SK-N-SH (cell line): ENCODE results near the gene TFAP2A. TPM values are rescaled to one million over a fixed set of nuclear protein-coding genes. Genes with fewer than 3 reads are reported as not detected.

Experiments used
- CTCF ChIA-PET: fragments of 300-600, 350-600 bp; formaldehyde crosslinking; extraction: SDS; loops from one replicate; lab custom pipeline; 2021; lab: Yijun Ruan, JAX
- POLR2A ChIA-PET: fragments of 350-600 bp; sonication (Branson Sonifier 250); formaldehyde crosslinking; extraction: SDS; loops from one replicate; lab custom pipeline; 2020; ENCODE audit warnings: antibody characterized with exemption, inconsistent platforms; lab: Yijun Ruan, JAX
- DNase-seq: peaks from one replicate; pipeline ENCODE4 v3.0.0; 2012
- H2AFZ ChIP-seq: fragments of 200-600 bp; sonication (generic); 2 replicates; pipeline ENCODE4 v1.8.1; 2016; ENCODE audit warnings: antibody characterized with exemption, mild to moderate bottlenecking, low read depth
- H3F3A ChIP-seq: fragments of 200-600 bp; sonication (generic); replicated peaks from 2 replicates; pipeline ENCODE3; 2016; ENCODE audit warnings: antibody characterized with exemption, mild to moderate bottlenecking; ENCODE audit not compliant: insufficient read depth
- H3K27ac ChIP-seq, 2 experiments: fragments of 200-500 bp in 1 of 2; fragments of 200-600 bp in 1 of 2; sonication (Bioruptor generic) in 1 of 2; sonication (generic), shearing (Covaris generic) in 1 of 2; 2 replicates each; pipeline versions ENCODE4 v1.5.1 to v1.6.1; 2014 to 2016; ENCODE audit warnings: low read depth in 2 of 2, inconsistent platforms in 1 of 2, low read length in 1 of 2, mild to moderate bottlenecking in 1 of 2, mixed read lengths in 1 of 2
- H3K27me3 ChIP-seq: fragments of 200-600 bp; sonication (generic), shearing (Covaris generic); 2 replicates; pipeline ENCODE4 v1.6.1; 2016; ENCODE audit warnings: mixed run types; ENCODE audit not compliant: insufficient read depth
- H3K36me3 ChIP-seq, 2 experiments: fragments of 200-500 bp in 1 of 2; fragments of 200-600 bp in 1 of 2; sonication (Bioruptor generic) in 1 of 2; sonication (generic) in 1 of 2; replicated peaks in 1 of 2; 2 replicates each; pipeline versions ENCODE3 to v1.5.1; 2014 to 2016; ENCODE audit warnings: low read length in 1 of 2, mild to moderate bottlenecking in 1 of 2; ENCODE audit not compliant: insufficient read depth in 2 of 2, control insufficient read depth in 1 of 2
- H3K4me1 ChIP-seq, 2 experiments: fragments of 200-500 bp in 1 of 2; fragments of 200-600 bp in 1 of 2; sonication (Bioruptor generic) in 1 of 2; sonication (generic), shearing (Covaris generic) in 1 of 2; 2 replicates each; pipeline versions ENCODE4 v1.5.1 to v1.6.1; 2014 to 2016; ENCODE audit warnings: low read depth in 1 of 2, low read length in 1 of 2, mixed run types in 1 of 2; ENCODE audit not compliant: insufficient read depth in 2 of 2, control insufficient read depth in 1 of 2
- H3K4me2 ChIP-seq: fragments of 200-600 bp; sonication (generic), shearing (Covaris generic); 2 replicates; pipeline ENCODE4 v1.6.1; 2017; ENCODE audit warnings: mixed run types
- H3K4me3 ChIP-seq, 2 experiments: fragments of 200-500 bp in 1 of 2; fragments of 200-600 bp in 1 of 2; sonication (Bioruptor generic) in 1 of 2; sonication (generic), shearing (Covaris generic) in 1 of 2; 2 replicates each; pipeline versions ENCODE4 v1.5.1 to v1.8.1; 2014 to 2016; ENCODE audit warnings: low read depth in 2 of 2, inconsistent platforms in 1 of 2, low read length in 1 of 2, mild to moderate bottlenecking in 1 of 2, mixed read lengths in 1 of 2, moderate library complexity in 1 of 2
- H3K79me2 ChIP-seq: fragments of 200-600 bp; sonication (generic); 2 replicates; pipeline ENCODE4 v1.8.1; 2017; ENCODE audit warnings: mild to moderate bottlenecking; ENCODE audit not compliant: insufficient read depth
- H3K9ac ChIP-seq: fragments of 200-600 bp; sonication (generic); 2 replicates; pipeline ENCODE4 v1.6.1; 2017; ENCODE audit warnings: mixed run types
- H3K9me2 ChIP-seq: fragments of 200-600 bp; sonication (generic); 2 replicates; pipeline ENCODE4 v1.6.1; 2017; ENCODE audit warnings: mixed run types
- H3K9me3 ChIP-seq: fragments of 200-600 bp; sonication (generic); 2 replicates; pipeline ENCODE4 v1.6.1; 2017; ENCODE audit warnings: mixed run types, mild to moderate bottlenecking, moderate library complexity
- H4K20me1 ChIP-seq: fragments of 200-600 bp; sonication (generic); 2 replicates; pipeline ENCODE4 v1.6.1; 2017; ENCODE audit warnings: mild to moderate bottlenecking, mixed run types; ENCODE audit not compliant: insufficient read depth
- CHD2 ChIP-seq: fragments of 150-350 bp; IDR thresholded peaks from 2 replicates; pipeline ENCODE4 v1.6.1; 2018; ENCODE audit warnings: low read length; ENCODE audit not compliant: partially characterized antibody
- ELF1 ChIP-seq: IDR thresholded peaks from 2 replicates; pipeline ENCODE4 v1.4.0; 2012
- JUND ChIP-seq: IDR thresholded peaks from 2 replicates; pipeline ENCODE4 v1.4.0; 2012
- RFX5 ChIP-seq: IDR thresholded peaks from 2 replicates; pipeline ENCODE4 v1.6.1; 2012; ENCODE audit warnings: mild to moderate bottlenecking, improper control_type of control experiment, low read length
- TEAD4 ChIP-seq: IDR thresholded peaks from 2 replicates; pipeline ENCODE4 v1.4.0; 2012; ENCODE audit warnings: mild to moderate bottlenecking, borderline replicate concordance; ENCODE audit not compliant: insufficient read depth
- WGBS: methylation state at CpG from one replicate; pipeline ENCODE4 v1.1.6; 2017; ENCODE audit warnings: low lambda C conversion rate; 5-methylcytosine and 5-hydroxymethylcytosine counted together
- polyA plus RNA-seq, 3 experiments: library from polyadenylated mRNA; depleted of rRNA; stranded (reverse); fragments of >200 nt; gene quantifications; 2 replicates each; pipeline ENCODE4 v1.2.3, GENCODE V29; 2012
- TF ChIP-seq, protein P1 (sequence below): fragments of 200-600 bp; sonication (generic); IDR thresholded peaks from 2 replicates; pipeline ENCODE4 v1.6.1; 2017; ENCODE audit warnings: antibody characterized with exemption, mild to moderate bottlenecking, moderate library complexity

The TFAP2A gene
- polyA plus RNA-seq, 1 of the 3 experiments (the other 2 are of a cell fraction), result 0.07 TPM

DNA sequence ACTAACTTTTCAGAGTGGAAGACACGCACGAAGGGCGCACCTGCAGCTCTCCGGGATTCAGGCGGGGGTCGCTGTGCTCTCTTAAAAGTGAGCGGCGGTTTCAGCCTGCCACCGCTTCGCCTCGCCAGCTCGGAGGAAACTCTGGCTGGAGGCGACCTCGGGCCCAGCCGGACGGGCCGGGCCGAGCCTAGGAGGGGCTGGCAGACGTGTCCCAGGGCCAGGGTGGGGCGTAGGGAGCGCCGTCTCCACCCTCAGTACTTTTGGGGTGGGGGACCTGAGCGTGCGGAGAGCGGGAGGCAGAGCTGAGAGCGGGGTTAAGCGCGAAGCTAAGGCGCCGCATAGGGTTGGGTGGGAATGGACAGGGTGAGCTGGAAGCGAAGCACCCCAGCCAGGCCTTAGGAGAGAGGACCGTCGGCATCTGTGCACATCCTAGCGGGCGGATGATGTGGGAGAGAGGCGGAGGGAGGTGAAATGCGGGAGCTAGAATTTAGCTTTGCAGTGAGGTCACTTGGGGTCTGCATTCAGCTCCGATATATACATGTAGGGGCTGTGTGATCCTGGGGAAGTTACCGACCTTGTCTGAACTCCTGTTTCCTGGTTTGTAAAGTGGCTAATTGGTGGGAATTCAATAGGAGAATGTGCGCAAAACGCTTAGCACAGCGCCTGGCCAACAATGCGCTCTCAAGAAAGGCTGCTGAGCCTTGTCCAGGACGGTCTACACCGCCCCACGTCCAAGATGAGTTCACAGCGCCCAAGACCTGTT is 6.5 kb upstream of the TFAP2A start:
- H3K36me3 ChIP-seq, result no peaks in the 10 kb centered on the region
- 29% methylated on average over 30 of the region's 47 CpGs for WGBS
- no peaks in the 10 kb centered on the region for H3K9me3 ChIP-seq
- no peak for TF ChIP-seq RFX5
- no peak for TF ChIP-seq CHD2
- TF ChIP-seq, protein P1, sequence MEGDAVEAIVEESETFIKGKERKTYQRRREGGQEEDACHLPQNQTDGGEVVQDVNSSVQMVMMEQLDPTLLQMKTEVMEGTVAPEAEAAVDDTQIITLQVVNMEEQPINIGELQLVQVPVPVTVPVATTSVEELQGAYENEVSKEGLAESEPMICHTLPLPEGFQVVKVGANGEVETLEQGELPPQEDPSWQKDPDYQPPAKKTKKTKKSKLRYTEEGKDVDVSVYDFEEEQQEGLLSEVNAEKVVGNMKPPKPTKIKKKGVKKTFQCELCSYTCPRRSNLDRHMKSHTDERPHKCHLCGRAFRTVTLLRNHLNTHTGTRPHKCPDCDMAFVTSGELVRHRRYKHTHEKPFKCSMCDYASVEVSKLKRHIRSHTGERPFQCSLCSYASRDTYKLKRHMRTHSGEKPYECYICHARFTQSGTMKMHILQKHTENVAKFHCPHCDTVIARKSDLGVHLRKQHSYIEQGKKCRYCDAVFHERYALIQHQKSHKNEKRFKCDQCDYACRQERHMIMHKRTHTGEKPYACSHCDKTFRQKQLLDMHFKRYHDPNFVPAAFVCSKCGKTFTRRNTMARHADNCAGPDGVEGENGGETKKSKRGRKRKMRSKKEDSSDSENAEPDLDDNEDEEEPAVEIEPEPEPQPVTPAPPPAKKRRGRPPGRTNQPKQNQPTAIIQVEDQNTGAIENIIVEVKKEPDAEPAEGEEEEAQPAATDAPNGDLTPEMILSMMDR, result peak; percentile 35
- no peak for TF ChIP-seq ELF1
- TF ChIP-seq, all 33 proteins: peak for 1
- H3K4me3 ChIP-seq, result no peak overlapping the region
- no peak overlapping the region for H3K9ac ChIP-seq
- DNase-seq, result no peak
- H3K27ac ChIP-seq, result no peak overlapping the region
- H2AFZ ChIP-seq, result no peak overlapping the region
- ChIA-PET POLR2A (no interaction called here), CTCF (interaction anchor here (0.5 to 3.2 kb wide), 4 partner anchors 9 to 884 kb away, joined by 3 to 10 read pairs (median 5); no protein-coding TSS in a partner anchor)
- peaks cover 99% of the 10 kb centered on the region for H3K27me3 ChIP-seq
- no peaks in the 10 kb centered on the region for H3K9me2 ChIP-seq
- no peaks in the 10 kb centered on the region for H3K79me2 ChIP-seq
- H3F3A ChIP-seq, result no peaks in the 10 kb centered on the region
- H4K20me1 ChIP-seq, result no peaks in the 10 kb centered on the region
- H3K4me2 ChIP-seq, result no peak overlapping the region
- no peaks in the 10 kb centered on the region; a peak in 2 of 4 replicates for H3K4me1 ChIP-seq

DNA sequence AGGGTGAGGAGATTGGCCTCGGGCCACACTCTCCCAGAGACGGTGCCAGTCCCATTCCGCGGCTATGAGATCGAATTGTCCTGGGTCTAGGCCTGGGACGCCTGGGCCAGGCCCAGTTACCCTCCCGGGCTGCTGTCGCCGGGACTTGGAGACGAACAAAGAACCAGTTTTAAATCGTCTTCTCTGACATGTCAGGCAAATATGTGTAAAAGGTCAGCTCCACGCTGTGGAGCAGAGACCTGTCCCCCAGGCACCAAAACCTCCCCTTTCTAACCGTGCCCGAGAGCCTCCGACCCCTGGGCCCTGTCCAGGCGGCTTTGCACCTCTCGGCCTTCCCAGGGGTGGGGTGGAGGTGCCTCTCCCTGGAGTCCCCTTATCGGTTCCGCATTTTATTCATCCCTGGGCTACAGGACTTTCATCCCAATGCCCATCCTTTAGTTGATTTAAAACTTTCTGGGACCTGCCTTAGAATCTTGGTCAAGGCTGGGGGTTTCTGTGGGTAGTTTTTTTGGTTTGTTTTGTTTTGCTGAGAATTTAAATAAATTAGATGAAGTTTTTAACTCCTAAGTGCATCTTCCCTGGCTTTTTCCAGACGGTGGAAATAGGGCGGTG is 5.8 kb upstream of the TFAP2A start:
- no peak overlapping the region for H3K4me3 ChIP-seq
- ChIA-PET CTCF (interaction anchor here (3.2 kb wide), 1 partner anchor 10 kb away, joined by 10 read pairs; no protein-coding TSS in a partner anchor), POLR2A (no interaction called here)
- H3F3A ChIP-seq, result no peaks in the 10 kb centered on the region
- no peak overlapping the region for H3K27ac ChIP-seq
- H4K20me1 ChIP-seq, result no peaks in the 10 kb centered on the region; the same call in 1 of the 2 replicates
- H3K4me2 ChIP-seq, result no peak overlapping the region
- TF ChIP-seq JUND (no peak), TEAD4 (no peak)
- TF ChIP-seq, protein P1, result no peak
- no peaks in the 10 kb centered on the region for H3K36me3 ChIP-seq
- H3K4me1 ChIP-seq, result no peaks in the 10 kb centered on the region; a peak in 2 of 4 replicates
- no peak overlapping the region for H3K9ac ChIP-seq
- no peaks in the 10 kb centered on the region for H3K9me3 ChIP-seq
- H3K79me2 ChIP-seq, result no peaks in the 10 kb centered on the region
- no peak for DNase-seq
- H2AFZ ChIP-seq, result no peak overlapping the region
- H3K27me3 ChIP-seq, result peaks cover 99% of the 10 kb centered on the region
- no peaks in the 10 kb centered on the region for H3K9me2 ChIP-seq
- WGBS, result 8% methylated on average over 17 of the region's 21 CpGs
